H1 (cell line): ENCODE results near the gene HOXA6. TPM values are rescaled to one million over a fixed set of nuclear protein-coding genes. Genes with fewer than 3 reads are reported as not detected.

Experiments
- CTCF ChIA-PET: fragments of 300-600 bp; sonication (Branson Sonifier 250); formaldehyde crosslinking; loops from one replicate; lab custom pipeline; 2021; ENCODE audit not compliant: partially characterized antibody; lab: Charles Lee
- POLR2A ChIA-PET: fragments of 300-600 bp; sonication (Branson Sonifier 250); formaldehyde crosslinking; loops from one replicate; lab custom pipeline; 2021; ENCODE audit warnings: inconsistent platforms; ENCODE audit not compliant: partially characterized antibody; lab: Charles Lee
- DNase-seq, 2 experiments: peaks; one replicate each; pipeline versions ENCODE4 v3.0.0 to v3.0.0-alpha.2; 2010 to 2022; ENCODE audit warnings: low spot score in 2 of 2, low read depth in 1 of 2, mixed read lengths in 1 of 2
- FAIRE-seq: peaks from 2 replicates; lab custom pipeline; 2011; peaks lifted over from hg19 to GRCh38; lab: Jason Lieb, UNC
- H2AFZ ChIP-seq: 2 replicates; pipeline ENCODE4 v1.8.1; 2012; ENCODE audit warnings: low read length, inconsistent platforms
- H2AK5ac ChIP-seq: 2 replicates; pipeline ENCODE4 v1.6.1; 2013; ENCODE audit warnings: low read depth, low read length
- H2BK120ac ChIP-seq: replicated peaks from 2 replicates; pipeline ENCODE3; 2013; ENCODE audit warnings: low read depth, low read length, inconsistent platforms
- H2BK12ac ChIP-seq: 2 replicates; pipeline ENCODE4 v1.6.1; 2013; ENCODE audit warnings: low read depth, low read length
- H2BK15ac ChIP-seq: 2 replicates; pipeline ENCODE4 v1.6.1; 2013; ENCODE audit warnings: low read length
- H2BK20ac ChIP-seq: 2 replicates; pipeline ENCODE4 v1.6.1; 2013; ENCODE audit warnings: low read length
- H2BK5ac ChIP-seq: 2 replicates; pipeline ENCODE4 v1.6.1; 2013; ENCODE audit warnings: low read depth, low read length
- H3K14ac ChIP-seq: 2 replicates; pipeline ENCODE4 v1.6.1; 2013; ENCODE audit warnings: inconsistent platforms; ENCODE audit not compliant: insufficient read length
- H3K18ac ChIP-seq: 2 replicates; pipeline ENCODE4 v1.6.1; 2013; ENCODE audit warnings: low read length; ENCODE audit errors: extremely low read depth
- H3K23ac ChIP-seq: 2 replicates; pipeline ENCODE4 v1.6.1; 2013; ENCODE audit warnings: inconsistent platforms; ENCODE audit not compliant: insufficient read length
- H3K23me2 ChIP-seq: 2 replicates; pipeline ENCODE4 v1.6.1; 2013; ENCODE audit warnings: low read depth, low read length
- H3K27ac ChIP-seq: 2 replicates; pipeline ENCODE4 v1.6.1; 2011; ENCODE audit warnings: low read depth, low read length, inconsistent platforms
- H3K27me3 ChIP-seq, 4 experiments: replicated peaks in 1 of 4; 1 replicate in 1 of 4; 2 replicates in 3 of 4; pipeline versions ENCODE4 v1.6.1 to v1.8.1; 2011 to 2013; ENCODE audit warnings: low read length in 3 of 4, mild to moderate bottlenecking in 3 of 4, inconsistent platforms in 2 of 4, mixed read lengths in 2 of 4, moderate library complexity in 1 of 4; ENCODE audit not compliant: control insufficient read depth in 3 of 4, insufficient read depth in 3 of 4; ENCODE audit errors: extremely low read depth in 1 of 4
- H3K36me3 ChIP-seq, 4 experiments: 2 replicates each; pipeline versions ENCODE4 v1.6.1 to v1.8.1; 2011 to 2013; ENCODE audit warnings: mild to moderate bottlenecking in 4 of 4, low read length in 3 of 4, moderate library complexity in 2 of 4, control low read depth in 1 of 4, inconsistent platforms in 1 of 4; ENCODE audit not compliant: insufficient read depth in 4 of 4, control insufficient read depth in 2 of 4
- H3K4ac ChIP-seq: replicated peaks from 2 replicates; pipeline ENCODE3; 2013; ENCODE audit warnings: low read length, low read depth, mixed read lengths, inconsistent platforms; ENCODE audit not compliant: insufficient read length
- H3K4me1 ChIP-seq, 4 experiments: replicated peaks in 1 of 4; 1 replicate in 1 of 4; 2 replicates in 3 of 4; pipeline versions ENCODE4 v1.6.1 to v1.8.1; 2011 to 2013; ENCODE audit warnings: low read length in 3 of 4, inconsistent platforms in 2 of 4, mixed read lengths in 1 of 4; ENCODE audit not compliant: insufficient read depth in 4 of 4, control insufficient read depth in 3 of 4
- H3K4me2 ChIP-seq, 2 experiments: 2 replicates each; pipeline versions ENCODE4 v1.6.1 to v1.8.1; 2011 to 2013; ENCODE audit warnings: low read depth in 2 of 2, low read length in 2 of 2, control low read depth in 1 of 2, inconsistent platforms in 1 of 2, mild to moderate bottlenecking in 1 of 2; ENCODE audit not compliant: insufficient read depth in 1 of 2
- H3K4me3 ChIP-seq, 4 experiments: fragments of 200-600, 300-600 bp in 1 of 4; sonication (generic), shearing (Covaris generic), sonication (Bioruptor Twin) in 1 of 4; 2 replicates each; pipeline versions ENCODE4 v1.5.1 to v1.8.1; 2011 to 2016; ENCODE audit warnings: low read length in 4 of 4, low read depth in 3 of 4, control low read depth in 2 of 4, inconsistent platforms in 2 of 4, mild to moderate bottlenecking in 2 of 4, mixed read lengths in 1 of 4, moderate library complexity in 1 of 4; ENCODE audit not compliant: insufficient read depth in 2 of 4; ENCODE audit errors: extremely low read depth in 1 of 4
- H3K56ac ChIP-seq: replicated peaks from 2 replicates; pipeline ENCODE3; 2013; ENCODE audit warnings: low read depth, mild to moderate bottlenecking, mixed read lengths, low read length, inconsistent platforms; ENCODE audit not compliant: insufficient read length
- H3K79me1 ChIP-seq: 2 replicates; pipeline ENCODE4 v1.6.1; 2013; ENCODE audit warnings: low read depth, low read length, control low read depth
- H3K79me2 ChIP-seq, 2 experiments: 2 replicates each; pipeline versions ENCODE4 v1.6.1 to v1.8.1; 2012 to 2013; ENCODE audit warnings: low read length in 2 of 2, mild to moderate bottlenecking in 2 of 2, inconsistent platforms in 1 of 2; ENCODE audit not compliant: insufficient read depth in 2 of 2, control insufficient read depth in 1 of 2
- H3K9ac ChIP-seq, 4 experiments: replicated peaks in 1 of 4; 1 replicate in 1 of 4; 2 replicates in 3 of 4; pipeline versions ENCODE4 v1.6.1 to v1.8.1; 2011 to 2013; ENCODE audit warnings: low read depth in 3 of 4, low read length in 3 of 4, control low read depth in 2 of 4, mild to moderate bottlenecking in 2 of 4, moderate library complexity in 2 of 4, inconsistent platforms in 1 of 4; ENCODE audit errors: extremely low read depth in 1 of 4
- H3K9me3 ChIP-seq, 2 experiments: 2 replicates each; pipeline versions ENCODE4 v1.6.1 to v1.8.1; 2012 to 2013; ENCODE audit warnings: mild to moderate bottlenecking in 2 of 2, moderate library complexity in 2 of 2, control low read depth in 1 of 2, inconsistent platforms in 1 of 2, low read depth in 1 of 2, low read length in 1 of 2, mixed read lengths in 1 of 2; ENCODE audit not compliant: insufficient read depth in 2 of 2
- H4K20me1 ChIP-seq, 2 experiments: replicated peaks in 1 of 2; 2 replicates each; pipeline versions ENCODE3 to v1.8.1; 2011 to 2013; ENCODE audit warnings: inconsistent platforms in 2 of 2, low read length in 2 of 2, mild to moderate bottlenecking in 1 of 2; ENCODE audit not compliant: insufficient read depth in 2 of 2, control insufficient read depth in 1 of 2
- H4K5ac ChIP-seq: 2 replicates; pipeline ENCODE4 v1.6.1; 2013; ENCODE audit warnings: low read length, low read depth, mixed read lengths, inconsistent platforms; ENCODE audit not compliant: insufficient read length
- H4K8ac ChIP-seq: 2 replicates; pipeline ENCODE4 v1.8.0; 2013; ENCODE audit warnings: mild to moderate bottlenecking, moderate library complexity, low read length, inconsistent platforms; ENCODE audit not compliant: insufficient read depth; ENCODE audit errors: extremely low read depth
- H4K91ac ChIP-seq: replicated peaks from 2 replicates; pipeline ENCODE3; 2013; ENCODE audit warnings: low read length, mixed read lengths, inconsistent platforms; ENCODE audit not compliant: insufficient read length
- ASH2L ChIP-seq: fragments of 200-600, 300-600 bp; sonication (generic); IDR thresholded peaks from one replicate; pipeline ENCODE4 v1.7.1; 2017; ENCODE audit warnings: low read length
- CBX8 ChIP-seq: fragments of 300-800, 300-1000 bp; sonication (generic); IDR thresholded peaks from 2 replicates; pipeline ENCODE4 v1.7.1; 2016; ENCODE audit warnings: low read depth, low read length, borderline replicate concordance
- EZH2 ChIP-seq: fragments of 200-600 bp; sonication (generic); IDR thresholded peaks from 2 replicates; pipeline ENCODE4 v1.7.1; 2012; ENCODE audit warnings: low read depth, mild to moderate bottlenecking, moderate library complexity, low read length, inconsistent platforms; ENCODE audit not compliant: severe bottlenecking
- HDAC6 ChIP-seq: IDR thresholded peaks from one replicate; pipeline ENCODE4 v1.7.1; 2012; ENCODE audit warnings: low read depth, mild to moderate bottlenecking, inconsistent platforms, low read length, moderate library complexity
- KDM5A ChIP-seq: fragments of 200-600 bp; IDR thresholded peaks from 2 replicates; pipeline ENCODE4 v1.7.1; 2012; ENCODE audit warnings: mild to moderate bottlenecking, low read length, inconsistent platforms, mixed read lengths
- RBBP5 ChIP-seq: IDR thresholded peaks from 2 replicates; pipeline ENCODE4 v1.7.1; 2012; ENCODE audit warnings: low read depth, mild to moderate bottlenecking, inconsistent platforms, low read length, moderate library complexity, borderline replicate concordance
- RNF2 ChIP-seq: fragments of 200-900, 300-1000 bp; sonication (generic); IDR thresholded peaks from 2 replicates; pipeline ENCODE4 v1.7.1; 2016; ENCODE audit warnings: borderline replicate concordance, low read depth, mild to moderate bottlenecking, antibody characterized with exemption, low read length; ENCODE audit not compliant: poor library complexity, severe bottlenecking; ENCODE audit errors: missing control alignments
- SUZ12 ChIP-seq: fragments of 200-600 bp; sonication (generic); IDR thresholded peaks from 2 replicates; pipeline ENCODE4 v1.6.1; 2012; ENCODE audit warnings: mild to moderate bottlenecking, inconsistent platforms, low read length, moderate library complexity, mixed read lengths
- TAF1 ChIP-seq: IDR thresholded peaks from 2 replicates; pipeline ENCODE4 v1.6.1; 2011; ENCODE audit warnings: mild to moderate bottlenecking, low read depth, low read length
- YY1 ChIP-seq: IDR thresholded peaks from 2 replicates; pipeline ENCODE4 v1.6.1; 2011; ENCODE audit warnings: low read depth, mild to moderate bottlenecking, low read length
- WGBS, 2 experiments: shearing (Covaris generic) in 1 of 2; methylation state at CpG; one replicate each; pipeline versions ENCODE4 v1.1.6 to v1.1.7; 2013 to 2015; ENCODE audit warnings: low lambda C conversion rate in 2 of 2, mixed read lengths in 2 of 2, inconsistent platforms in 1 of 2, low coverage in 1 of 2, missing lambda C conversion rate in 1 of 2; ENCODE audit not compliant: insufficient replicate concordance in 2 of 2, insufficient coverage in 1 of 2, insufficient read length in 1 of 2; ENCODE audit errors: extremely low coverage in 1 of 2, missing lambda C conversion rate in 1 of 2; 5-methylcytosine and 5-hydroxymethylcytosine counted together
- polyA plus RNA-seq, 7 experiments: library from polyadenylated mRNA; depleted of rRNA in 3 of 7; stranded (reverse) in 5 of 7; unstranded in 2 of 7; fragments of >200 nt in 5 of 7; fragments of 200-250 nt in 2 of 7; gene quantifications; 1 replicate in 5 of 7; 2 replicates in 1 of 7; 4 replicates in 1 of 7; pipeline versions ENCODE4 v1.2.1 to v1.2.3, GENCODE V29; 2011 to 2013; ENCODE audit warnings: missing spikeins in 2 of 7, mixed read lengths in 2 of 7
- total RNA-seq: library from RNA; stranded (reverse); fragmentation: NEBNext Ultra II Directional; extraction: Animal tissue kit (Norgen Biotek cat#: 25700); gene quantifications from 2 replicates; pipeline ENCODE4 v1.2.1, GENCODE V29; 2021

The HOXA6 gene
- total and polyA plus RNA-seq, 2 of the 8 experiments (the other 6 are each of a cell fraction or from before 2014, with no cell fraction given): not detected

DNA sequence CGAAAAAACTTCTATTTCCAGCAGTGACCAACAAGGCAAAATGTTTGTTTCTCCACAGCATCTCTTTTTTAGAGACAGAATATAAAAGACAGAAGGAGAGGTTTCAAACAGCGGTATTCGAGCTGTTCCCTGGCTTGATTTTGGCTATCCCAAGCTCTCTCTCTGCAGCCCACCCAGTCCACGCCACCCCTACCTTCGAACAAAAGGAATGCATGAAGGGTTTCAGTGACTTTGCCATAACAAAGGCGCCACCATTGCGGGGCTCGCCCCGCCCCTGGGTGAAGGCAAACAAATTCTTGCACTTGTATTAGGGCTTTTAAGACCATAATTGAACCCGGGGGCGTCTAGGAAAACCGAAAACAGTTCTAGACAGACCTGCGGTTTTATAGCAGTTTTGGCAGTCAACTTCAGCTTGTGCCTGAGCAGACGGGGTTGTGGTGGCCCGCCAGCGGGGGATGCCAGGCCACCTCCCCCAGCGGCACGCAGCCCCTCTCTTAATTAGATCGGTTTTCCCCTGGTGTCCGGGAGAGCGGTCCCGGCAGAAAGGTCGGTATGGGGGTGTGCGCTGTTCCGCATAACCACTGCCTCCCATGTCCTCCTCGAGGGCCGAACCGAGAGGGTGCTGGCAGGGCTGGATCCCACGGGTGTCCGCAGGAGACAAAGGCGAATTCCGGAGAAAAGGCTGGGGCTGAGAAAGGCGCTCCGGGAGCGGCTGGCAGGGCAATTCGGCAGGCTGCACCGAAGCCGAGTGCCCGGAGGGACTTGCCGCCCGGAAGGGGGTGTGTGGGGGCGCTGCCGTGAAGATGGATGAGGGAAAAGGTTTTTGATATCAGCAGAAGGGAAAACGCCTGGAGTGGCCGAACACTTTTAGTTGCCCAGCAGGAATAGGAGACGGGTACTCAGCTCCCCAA lies 40.2 kb upstream of the HOXA6 start:
- peak; percentile 91 for TF ChIP-seq RNF2
- TF ChIP-seq EZH2: peak; percentile 94
- TF ChIP-seq ASH2L: peak; percentile 4
- no peak; the same call in 1 of the 2 replicates for TF ChIP-seq CBX8
- no peak for TF ChIP-seq YY1
- no peak for TF ChIP-seq RBBP5
- TF ChIP-seq HDAC6: no peak
- TF ChIP-seq SUZ12: peak; percentile 92
- TF ChIP-seq TAF1: no peak
- no peak for TF ChIP-seq KDM5A
- H3K23me2 ChIP-seq: no peaks in the 10 kb centered on the region
- H2BK120ac ChIP-seq: no peak overlapping the region
- POLR2A ChIA-PET: interaction anchor here (0.5 to 0.9 kb wide), 2 partner anchors 11 to 287 kb away, joined by 3 read pairs; no protein-coding TSS in a partner anchor
- H4K5ac ChIP-seq: no peak overlapping the region
- peaks cover 33 to 58% of the 10 kb centered on the region in 2 experiments for H4K20me1 ChIP-seq
- H3K79me1 ChIP-seq: no peaks in the 10 kb centered on the region
- FAIRE-seq (no peak), DNase-seq (peak in 1 of 2 experiments; percentile 64)
- H3K18ac ChIP-seq: no peak overlapping the region
- H3K4me2 ChIP-seq: peak overlapping the region; percentile 29 to 41
- H3K79me2 ChIP-seq: no peaks in the 10 kb centered on the region
- no peak overlapping the region for H3K14ac ChIP-seq
- 0 out of 2 replicates have a peak overlapping the region, but pooled peaks have one; percentile 82 for H2BK12ac ChIP-seq
- no peaks in the 10 kb centered on the region; a peak in 1 of 4 replicates for H3K9me3 ChIP-seq
- H3K23ac ChIP-seq: no peak overlapping the region
- H3K9ac ChIP-seq: no peak overlapping the region
- H2BK20ac ChIP-seq: no peak overlapping the region
- H4K91ac ChIP-seq: no peak overlapping the region
- no peak overlapping the region for H2AFZ ChIP-seq
- no peak overlapping the region for H2AK5ac ChIP-seq
- H3K4me3 ChIP-seq: peak overlapping the region in 1 of 4 experiments; percentile 38; a peak in 1 of 8 replicates
- peaks cover 0 to 12% (median 0%) of the 10 kb centered on the region in 4 experiments; a peak in 1 of 8 replicates for H3K36me3 ChIP-seq
- no peak overlapping the region for H4K8ac ChIP-seq
- peaks cover 98 to 100% (median 99%) of the 10 kb centered on the region in 4 experiments for H3K27me3 ChIP-seq
- no peak overlapping the region for H3K4ac ChIP-seq
- H3K27ac ChIP-seq: no peak overlapping the region
- 3% methylated on average over 46 of the region's 46 CpGs; no CpG with 5 or more reads in 1 of the 2 experiments for WGBS, 2 experiments
- no peak overlapping the region for H2BK15ac ChIP-seq
- peaks cover 0 to 27% (median 17%) of the 10 kb centered on the region in 4 experiments; a peak in 6 of 7 replicates for H3K4me1 ChIP-seq
- H3K56ac ChIP-seq: no peak overlapping the region
- H2BK5ac ChIP-seq: no peak overlapping the region
- CTCF ChIA-PET: interaction anchor here (0.8 to 9.1 kb wide), 12 partner anchors 8 to 55 kb away, joined by 3 to 64 read pairs (median 6); partner anchors contain the start of genes EVX1, HOXA5 and HOXA7
